Testis (tissue), 2 donors: ENCODE data around the gene CCP110.

Experiments
- POLR2A ChIP-seq: fragments of 450-650 bp; IDR thresholded peaks from one replicate; pipeline ENCODE4 v1.6.1; 2017; ENCODE audit warnings: antibody characterized with exemption, mild to moderate bottlenecking, moderate library complexity
- TF ChIP-seq, protein P1 (sequence below), 3 experiments: fragments of 450-650 bp in 2 of 3; fragments of 200-600 bp in 1 of 3; sonication (generic) in 1 of 3; IDR thresholded peaks; one replicate each; pipeline ENCODE4 v1.5.1; 2016 to 2019; ENCODE audit warnings: antibody characterized with exemption in 3 of 3, mild to moderate bottlenecking in 2 of 3, moderate library complexity in 1 of 3

DNA sequence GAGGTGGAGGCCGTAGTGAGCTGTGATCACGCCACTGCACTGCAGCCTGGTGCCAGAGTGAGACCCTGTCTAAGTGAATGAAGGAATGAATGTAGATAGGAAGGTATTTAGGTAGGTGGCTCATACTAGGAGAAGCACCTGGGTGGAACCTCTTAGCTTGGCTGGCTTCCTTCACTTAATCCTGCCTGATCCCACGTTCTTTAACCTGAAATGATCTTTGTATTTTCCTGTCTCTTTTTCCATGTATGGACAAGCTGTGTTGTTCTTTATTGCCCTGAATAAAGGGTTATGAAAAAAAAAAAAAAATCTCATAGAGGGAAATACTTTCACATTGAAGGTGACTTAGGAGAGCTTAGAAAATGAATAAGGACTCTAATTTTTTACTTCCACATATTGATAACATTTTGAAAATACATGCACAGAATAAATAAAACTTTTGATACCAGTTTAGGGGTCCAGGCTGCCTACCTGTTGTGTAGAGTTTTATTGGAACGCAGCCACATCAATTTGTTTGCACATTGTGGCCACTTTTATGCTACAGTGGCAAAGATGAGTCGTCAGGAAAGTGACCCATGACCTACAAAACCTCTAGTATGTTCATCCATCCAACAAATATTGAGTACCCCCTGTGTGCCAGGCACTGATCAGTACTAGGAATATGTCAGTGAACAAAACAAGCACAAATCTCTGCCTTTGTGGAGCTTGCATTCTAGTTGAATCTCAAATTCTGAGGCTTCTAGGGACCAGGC is 76.4 kb downstream of the CCP110 start:
- TF ChIP-seq POLR2A: no peak
- TF ChIP-seq, protein P1, sequence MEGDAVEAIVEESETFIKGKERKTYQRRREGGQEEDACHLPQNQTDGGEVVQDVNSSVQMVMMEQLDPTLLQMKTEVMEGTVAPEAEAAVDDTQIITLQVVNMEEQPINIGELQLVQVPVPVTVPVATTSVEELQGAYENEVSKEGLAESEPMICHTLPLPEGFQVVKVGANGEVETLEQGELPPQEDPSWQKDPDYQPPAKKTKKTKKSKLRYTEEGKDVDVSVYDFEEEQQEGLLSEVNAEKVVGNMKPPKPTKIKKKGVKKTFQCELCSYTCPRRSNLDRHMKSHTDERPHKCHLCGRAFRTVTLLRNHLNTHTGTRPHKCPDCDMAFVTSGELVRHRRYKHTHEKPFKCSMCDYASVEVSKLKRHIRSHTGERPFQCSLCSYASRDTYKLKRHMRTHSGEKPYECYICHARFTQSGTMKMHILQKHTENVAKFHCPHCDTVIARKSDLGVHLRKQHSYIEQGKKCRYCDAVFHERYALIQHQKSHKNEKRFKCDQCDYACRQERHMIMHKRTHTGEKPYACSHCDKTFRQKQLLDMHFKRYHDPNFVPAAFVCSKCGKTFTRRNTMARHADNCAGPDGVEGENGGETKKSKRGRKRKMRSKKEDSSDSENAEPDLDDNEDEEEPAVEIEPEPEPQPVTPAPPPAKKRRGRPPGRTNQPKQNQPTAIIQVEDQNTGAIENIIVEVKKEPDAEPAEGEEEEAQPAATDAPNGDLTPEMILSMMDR (IDR thresholded peaks at IDR 0.05): no peak
